ENCODE measurements around the gene HCN2. TPM values are rescaled to one million over a fixed set of nuclear protein-coding genes. Genes with fewer than 3 reads are reported as not detected.
A peak's percentile ranks its signal among the peaks of the same experiment; 100 is the strongest.

Gene HCN2
- total and polyA plus RNA-seq, 2 of the 13 experiments (the other 11 are each of a cell fraction or from before 2014, with no cell fraction given) = 0.01 TPM; not detected in 1

GRCh38 chr19:588741-589692 lies 664 bp upstream of the HCN2 start:
- peak; percentile 13 for ATAC-seq
- FAIRE-seq = no peak
- TF ChIP-seq EZH2 (conservative IDR thresholded peaks at IDR 0.05; ENCODE audit: low read depth, low read length) (peak; percentile 80; the same call in 1 of the 2 replicates), UBTF (CRISPR knock-in tag; IDR thresholded peaks at IDR 0.05) (peak; percentile 13; the same call in 1 of the 2 replicates), ZFP91 (CRISPR knock-in tag; IDR thresholded peaks at IDR 0.05; ENCODE audit: borderline replicate concordance) (peak; percentile 12; the same call in 1 of the 2 replicates), ZNF530 (CRISPR knock-in tag; IDR thresholded peaks at IDR 0.05; ENCODE audit: low read depth) (no peak)
- TF ChIP-seq, protein P1, sequence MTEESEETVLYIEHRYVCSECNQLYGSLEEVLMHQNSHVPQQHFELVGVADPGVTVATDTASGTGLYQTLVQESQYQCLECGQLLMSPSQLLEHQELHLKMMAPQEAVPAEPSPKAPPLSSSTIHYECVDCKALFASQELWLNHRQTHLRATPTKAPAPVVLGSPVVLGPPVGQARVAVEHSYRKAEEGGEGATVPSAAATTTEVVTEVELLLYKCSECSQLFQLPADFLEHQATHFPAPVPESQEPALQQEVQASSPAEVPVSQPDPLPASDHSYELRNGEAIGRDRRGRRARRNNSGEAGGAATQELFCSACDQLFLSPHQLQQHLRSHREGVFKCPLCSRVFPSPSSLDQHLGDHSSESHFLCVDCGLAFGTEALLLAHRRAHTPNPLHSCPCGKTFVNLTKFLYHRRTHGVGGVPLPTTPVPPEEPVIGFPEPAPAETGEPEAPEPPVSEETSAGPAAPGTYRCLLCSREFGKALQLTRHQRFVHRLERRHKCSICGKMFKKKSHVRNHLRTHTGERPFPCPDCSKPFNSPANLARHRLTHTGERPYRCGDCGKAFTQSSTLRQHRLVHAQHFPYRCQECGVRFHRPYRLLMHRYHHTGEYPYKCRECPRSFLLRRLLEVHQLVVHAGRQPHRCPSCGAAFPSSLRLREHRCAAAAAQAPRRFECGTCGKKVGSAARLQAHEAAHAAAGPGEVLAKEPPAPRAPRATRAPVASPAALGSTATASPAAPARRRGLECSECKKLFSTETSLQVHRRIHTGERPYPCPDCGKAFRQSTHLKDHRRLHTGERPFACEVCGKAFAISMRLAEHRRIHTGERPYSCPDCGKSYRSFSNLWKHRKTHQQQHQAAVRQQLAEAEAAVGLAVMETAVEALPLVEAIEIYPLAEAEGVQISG (CRISPR knock-in tag; IDR thresholded peaks at IDR 0.05) = peak; percentile 95
- Histone ChIP-seq H4K20me1 (ENCODE audit: insufficient read depth, low read length) (peaks cover 32% of the 10 kb centered on the region), H3K4me2 (ENCODE audit: low read depth, low read length) (peak overlapping the region; percentile 55; the same call in 1 of the 2 replicates), H3K79me2 (ENCODE audit: insufficient read depth, low read length) (no peaks in the 10 kb centered on the region), H3K36me3 (replicated peaks in 1 of 2; ENCODE audit: control insufficient read depth in 1 of 2, insufficient read depth in 2 of 2, low read length in 2 of 2) (no peaks in the 10 kb centered on the region), H3K9ac (ENCODE audit: insufficient read depth, low read depth, low read length) (no peak overlapping the region), H3K27ac (ENCODE audit: extremely low read length, insufficient read depth, low read length) (no peak overlapping the region), H3K27me3 (ENCODE audit: control insufficient read depth in 1 of 2, insufficient read depth in 2 of 2, low read length in 2 of 2) (peaks cover 10 to 54% of the 10 kb centered on the region in 2 experiments), H3K9me3 (ENCODE audit: low read length) (no peaks in the 10 kb centered on the region), H2AFZ (ENCODE audit: low read length) (no peak overlapping the region), H3K4me3 (replicated peaks in 1 of 3; ENCODE audit: insufficient read depth in 1 of 3, low read depth in 2 of 3, low read length in 3 of 3) (peak overlapping the region in 2 of 3 experiments; percentile 29 to 54; a peak in 1 of 6 replicates), H3K4me1 (ENCODE audit: insufficient read depth, low read length) (peaks cover 35% of the 10 kb centered on the region)
- WGBS (ENCODE audit: low lambda C conversion rate) = 10% methylated on average over 8 of the region's 54 CpGs
- intact Hi-C loops (cut with micrococcal nuclease; ENCODE audit: unreplicated experiment) = loop anchor here (10.0 kb wide), 1 partner anchor 76 kb away; the partner anchor contains the start of gene RNF126
- DNase-seq (ENCODE audit: low spot score) = no peak
- in situ Hi-C loops (cut with HindIII; ENCODE audit: extremely low pct_ligation_motif_present, low pct_unique_long_range_greater_than_20kb) = loop anchor here (5.0 to 10.0 kb wide), 2 partner anchors 37 to 146 kb away; no protein-coding TSS in a partner anchor
- POLR2A ChIA-PET = no interaction called here
- BruUV-seq (replicated peaks) = no TSS peak
- CTCF ChIA-PET (ENCODE audit: low intra/inter-chr PET ratio, low total read pairs) = interaction anchor here (0.8 to 3.0 kb wide), 4 partner anchors 14 to 44 kb away, joined by 3 to 9 read pairs (median 4); partner anchors contain the start of gene POLRMT

All from HepG2 (cell line).